GM23338 (cell line): ENCODE results near the gene ABCA7. TPM values are rescaled to one million over a fixed set of nuclear protein-coding genes. Genes with fewer than 3 reads are reported as not detected.

Source experiments
- ATAC-seq: fragments of 200-7000 bp; cut with Tn5 transposase; 3 replicates; pipeline ENCODE4 v1.9.1; 2020
- DNase-seq: peaks from one replicate; pipeline ENCODE4 v3.0.0-alpha.2; 2015; ENCODE audit warnings: low spot score
- H2AFZ ChIP-seq: fragments of 200-600 bp; sonication (generic); 2 replicates; pipeline ENCODE4 v1.8.0; 2016; ENCODE audit warnings: antibody characterized with exemption, mild to moderate bottlenecking, moderate library complexity
- H3F3A ChIP-seq: fragments of 200-600 bp; sonication (generic); replicated peaks from 2 replicates; pipeline ENCODE4 v1.8.0; 2017; ENCODE audit warnings: antibody characterized with exemption, mixed run types, low read depth
- H3K27ac ChIP-seq: fragments of 200-600 bp; sonication (generic); 2 replicates; pipeline ENCODE4 v1.6.1; 2016; ENCODE audit warnings: low read depth
- H3K27me3 ChIP-seq: fragments of 200-600 bp; sonication (generic); 2 replicates; pipeline ENCODE4 v1.8.0; 2016; ENCODE audit warnings: mild to moderate bottlenecking, mixed run types, moderate library complexity; ENCODE audit not compliant: insufficient read depth
- H3K36me3 ChIP-seq: fragments of 200-600 bp; sonication (generic); 2 replicates; pipeline ENCODE4 v1.8.0; 2016; ENCODE audit warnings: mild to moderate bottlenecking; ENCODE audit not compliant: insufficient read depth
- H3K4me1 ChIP-seq: fragments of 200-600 bp; sonication (generic); 2 replicates; pipeline ENCODE4 v1.8.0; 2016; ENCODE audit warnings: mild to moderate bottlenecking, moderate library complexity; ENCODE audit not compliant: insufficient read depth
- H3K4me2 ChIP-seq: fragments of 200-600 bp; sonication (generic); 2 replicates; pipeline ENCODE4 v1.7.1; 2017; ENCODE audit warnings: mixed run types
- H3K4me3 ChIP-seq: fragments of 200-600 bp; sonication (generic); 2 replicates; pipeline ENCODE4 v1.6.1; 2016; ENCODE audit warnings: mixed run types
- H3K79me2 ChIP-seq: fragments of 200-600 bp; sonication (generic); replicated peaks from 2 replicates; pipeline ENCODE4 v1.8.0; 2017; ENCODE audit warnings: mild to moderate bottlenecking; ENCODE audit not compliant: insufficient read depth
- H3K9me2 ChIP-seq: fragments of 200-600 bp; sonication (generic); 2 replicates; pipeline ENCODE4 v1.8.0; 2017; ENCODE audit not compliant: insufficient read depth
- H4K20me1 ChIP-seq: fragments of 200-600 bp; sonication (generic); replicated peaks from 2 replicates; pipeline ENCODE4 v1.8.0; 2017; ENCODE audit warnings: mild to moderate bottlenecking; ENCODE audit not compliant: insufficient read depth
- H3K27ac Mint-ChIP-seq: 2 replicates; pipeline ENCODE4 v1.8.0; 2020; ENCODE audit warnings: inconsistent platforms, mild to moderate bottlenecking, moderate library complexity, mixed read lengths
- H3K27me3 Mint-ChIP-seq: 3 replicates; pipeline ENCODE4 v1.8.0; 2022; ENCODE audit warnings: low read depth, mild to moderate bottlenecking, moderate library complexity, mixed read lengths, inconsistent platforms; ENCODE audit not compliant: insufficient read depth, poor library complexity
- H3K36me3 Mint-ChIP-seq: 3 replicates; pipeline ENCODE4 v1.8.0; 2021; ENCODE audit warnings: low read depth, mild to moderate bottlenecking, inconsistent platforms, moderate library complexity, mixed read lengths
- H3K4me1 Mint-ChIP-seq: 3 replicates; pipeline ENCODE4 v1.8.0; 2020; ENCODE audit warnings: mild to moderate bottlenecking, inconsistent platforms, mixed read lengths
- H3K4me3 Mint-ChIP-seq: 3 replicates; pipeline ENCODE4 v1.8.0; 2021; ENCODE audit warnings: moderate library complexity, mild to moderate bottlenecking, inconsistent platforms, mixed read lengths
- H3K9me3 Mint-ChIP-seq: 3 replicates; pipeline ENCODE4 v1.8.0; 2020; ENCODE audit warnings: moderate library complexity, mild to moderate bottlenecking, inconsistent platforms, mixed read lengths
- CREB1 ChIP-seq: fragments of 250-450 bp; sonication (Bioruptor Pico); IDR thresholded peaks from 2 replicates; pipeline ENCODE4 v1.5.0; 2020; ENCODE audit warnings: low read depth, mild to moderate bottlenecking, moderate library complexity
- EZH2 ChIP-seq: fragments of 200-600 bp; sonication (generic); IDR thresholded peaks from one replicate; pipeline ENCODE4 v1.8.0; 2017; ENCODE audit warnings: antibody characterized with exemption, mild to moderate bottlenecking, low read depth; ENCODE audit not compliant: unreplicated experiment
- EZH2phosphoT487 ChIP-seq: fragments of 200-600 bp; sonication (generic); IDR thresholded peaks from one replicate; pipeline ENCODE4 v1.8.1; 2018; ENCODE audit warnings: antibody characterized with exemption; ENCODE audit not compliant: unreplicated experiment
- JUNB ChIP-seq: IDR thresholded peaks from one replicate; pipeline ENCODE4 v1.6.1; 2016; ENCODE audit warnings: antibody characterized with exemption; ENCODE audit not compliant: unreplicated experiment
- NANOG ChIP-seq: IDR thresholded peaks from 2 replicates; pipeline ENCODE4 v1.6.1; 2016; ENCODE audit warnings: antibody characterized with exemption, borderline replicate concordance
- REST ChIP-seq: IDR thresholded peaks from one replicate; pipeline ENCODE4 v1.6.1; 2018; ENCODE audit warnings: antibody characterized with exemption; ENCODE audit not compliant: unreplicated experiment
- ZNF114 ChIP-seq: fragments of 250-450 bp; sonication (Bioruptor Pico); IDR thresholded peaks from 2 replicates; pipeline ENCODE4 v1.5.0; 2020; ENCODE audit warnings: mild to moderate bottlenecking, moderate library complexity
- ZNF331 ChIP-seq: fragments of 250-450 bp; sonication (Bioruptor Pico); IDR thresholded peaks from 2 replicates; pipeline ENCODE4 v1.5.0; 2020; ENCODE audit warnings: low read depth, mild to moderate bottlenecking, moderate library complexity
- polyA plus RNA-seq: library from polyadenylated mRNA; unstranded; fragments of >200 nt; fragmentation: Nextera tagmentation; extraction: Ambion mirVana; gene quantifications from 2 replicates; pipeline ENCODE4 v1.2.1, GENCODE V29; 2016
- total RNA-seq: library from RNA; depleted of rRNA; stranded (reverse); fragments of >200 nt; shearing (Covaris generic); gene quantifications from 2 replicates; pipeline ENCODE4 v1.2.3, GENCODE V29; 2014
- TF ChIP-seq, protein P1 (sequence below): fragments of 250-450 bp; sonication (Bioruptor Pico); IDR thresholded peaks from 2 replicates; pipeline ENCODE4 v1.5.0; 2020; ENCODE audit warnings: mild to moderate bottlenecking, moderate library complexity
- TF ChIP-seq, protein P2 (sequence below), 2 experiments: fragments of 200-600 bp in 1 of 2; sonication (generic) in 1 of 2; conservative IDR thresholded peaks; 2 replicates each; pipeline versions ENCODE4 v1.5.1 to v1.6.1; 2016 to 2017; ENCODE audit warnings: antibody characterized with exemption in 2 of 2, low read depth in 2 of 2, mild to moderate bottlenecking in 2 of 2, moderate library complexity in 1 of 2
- TF ChIP-seq, protein P3 (sequence below): IDR thresholded peaks from 2 replicates; pipeline ENCODE4 v1.6.1; 2016; ENCODE audit warnings: antibody characterized with exemption

Gene ABCA7
- total and polyA plus RNA-seq, 2 experiments from 2014 or later: 22.2 to 27.4 TPM

- no peaks in the 10 kb centered on the region for H3K4me1 ChIP-seq
- 0 out of 2 replicates have a peak, but pooled peaks cover 3% of the 10 kb centered on the region for H4K20me1 ChIP-seq
Observed at GRCh38 chr19:1073063-1073955, 33.4 kb downstream of the ABCA7 start.

More at GRCh38 chr19:1073063-1073955, 33.4 kb downstream of the ABCA7 start:
- Mint-ChIP-seq H3K27ac (no peak overlapping the region), H3K36me3 (peaks cover 27% of the 10 kb centered on the region), H3K4me3 (no peak overlapping the region), H3K27me3 (peaks cover 14% of the 10 kb centered on the region), H3K4me1 (peaks cover 9% of the 10 kb centered on the region; the same call in 1 of the 3 replicates), H3K9me3 (no peaks in the 10 kb centered on the region)
- DNase-seq (no peak), ATAC-seq (no peak)
- Histone ChIP-seq H3K36me3 (peaks cover 4% of the 10 kb centered on the region; the same call in 1 of the 2 replicates), H3K27ac (no peak overlapping the region), H3K27me3 (0 out of 2 replicates have a peak, but pooled peaks cover 5% of the 10 kb centered on the region), H3K4me2 (no peak overlapping the region), H3K9me2 (no peaks in the 10 kb centered on the region), H3K4me3 (no peak overlapping the region), H2AFZ (no peak overlapping the region), H3F3A (peaks cover 18% of the 10 kb centered on the region), H3K79me2 (0 out of 2 replicates have a peak, but pooled peaks cover 4% of the 10 kb centered on the region)
- TF ChIP-seq, protein P1, sequence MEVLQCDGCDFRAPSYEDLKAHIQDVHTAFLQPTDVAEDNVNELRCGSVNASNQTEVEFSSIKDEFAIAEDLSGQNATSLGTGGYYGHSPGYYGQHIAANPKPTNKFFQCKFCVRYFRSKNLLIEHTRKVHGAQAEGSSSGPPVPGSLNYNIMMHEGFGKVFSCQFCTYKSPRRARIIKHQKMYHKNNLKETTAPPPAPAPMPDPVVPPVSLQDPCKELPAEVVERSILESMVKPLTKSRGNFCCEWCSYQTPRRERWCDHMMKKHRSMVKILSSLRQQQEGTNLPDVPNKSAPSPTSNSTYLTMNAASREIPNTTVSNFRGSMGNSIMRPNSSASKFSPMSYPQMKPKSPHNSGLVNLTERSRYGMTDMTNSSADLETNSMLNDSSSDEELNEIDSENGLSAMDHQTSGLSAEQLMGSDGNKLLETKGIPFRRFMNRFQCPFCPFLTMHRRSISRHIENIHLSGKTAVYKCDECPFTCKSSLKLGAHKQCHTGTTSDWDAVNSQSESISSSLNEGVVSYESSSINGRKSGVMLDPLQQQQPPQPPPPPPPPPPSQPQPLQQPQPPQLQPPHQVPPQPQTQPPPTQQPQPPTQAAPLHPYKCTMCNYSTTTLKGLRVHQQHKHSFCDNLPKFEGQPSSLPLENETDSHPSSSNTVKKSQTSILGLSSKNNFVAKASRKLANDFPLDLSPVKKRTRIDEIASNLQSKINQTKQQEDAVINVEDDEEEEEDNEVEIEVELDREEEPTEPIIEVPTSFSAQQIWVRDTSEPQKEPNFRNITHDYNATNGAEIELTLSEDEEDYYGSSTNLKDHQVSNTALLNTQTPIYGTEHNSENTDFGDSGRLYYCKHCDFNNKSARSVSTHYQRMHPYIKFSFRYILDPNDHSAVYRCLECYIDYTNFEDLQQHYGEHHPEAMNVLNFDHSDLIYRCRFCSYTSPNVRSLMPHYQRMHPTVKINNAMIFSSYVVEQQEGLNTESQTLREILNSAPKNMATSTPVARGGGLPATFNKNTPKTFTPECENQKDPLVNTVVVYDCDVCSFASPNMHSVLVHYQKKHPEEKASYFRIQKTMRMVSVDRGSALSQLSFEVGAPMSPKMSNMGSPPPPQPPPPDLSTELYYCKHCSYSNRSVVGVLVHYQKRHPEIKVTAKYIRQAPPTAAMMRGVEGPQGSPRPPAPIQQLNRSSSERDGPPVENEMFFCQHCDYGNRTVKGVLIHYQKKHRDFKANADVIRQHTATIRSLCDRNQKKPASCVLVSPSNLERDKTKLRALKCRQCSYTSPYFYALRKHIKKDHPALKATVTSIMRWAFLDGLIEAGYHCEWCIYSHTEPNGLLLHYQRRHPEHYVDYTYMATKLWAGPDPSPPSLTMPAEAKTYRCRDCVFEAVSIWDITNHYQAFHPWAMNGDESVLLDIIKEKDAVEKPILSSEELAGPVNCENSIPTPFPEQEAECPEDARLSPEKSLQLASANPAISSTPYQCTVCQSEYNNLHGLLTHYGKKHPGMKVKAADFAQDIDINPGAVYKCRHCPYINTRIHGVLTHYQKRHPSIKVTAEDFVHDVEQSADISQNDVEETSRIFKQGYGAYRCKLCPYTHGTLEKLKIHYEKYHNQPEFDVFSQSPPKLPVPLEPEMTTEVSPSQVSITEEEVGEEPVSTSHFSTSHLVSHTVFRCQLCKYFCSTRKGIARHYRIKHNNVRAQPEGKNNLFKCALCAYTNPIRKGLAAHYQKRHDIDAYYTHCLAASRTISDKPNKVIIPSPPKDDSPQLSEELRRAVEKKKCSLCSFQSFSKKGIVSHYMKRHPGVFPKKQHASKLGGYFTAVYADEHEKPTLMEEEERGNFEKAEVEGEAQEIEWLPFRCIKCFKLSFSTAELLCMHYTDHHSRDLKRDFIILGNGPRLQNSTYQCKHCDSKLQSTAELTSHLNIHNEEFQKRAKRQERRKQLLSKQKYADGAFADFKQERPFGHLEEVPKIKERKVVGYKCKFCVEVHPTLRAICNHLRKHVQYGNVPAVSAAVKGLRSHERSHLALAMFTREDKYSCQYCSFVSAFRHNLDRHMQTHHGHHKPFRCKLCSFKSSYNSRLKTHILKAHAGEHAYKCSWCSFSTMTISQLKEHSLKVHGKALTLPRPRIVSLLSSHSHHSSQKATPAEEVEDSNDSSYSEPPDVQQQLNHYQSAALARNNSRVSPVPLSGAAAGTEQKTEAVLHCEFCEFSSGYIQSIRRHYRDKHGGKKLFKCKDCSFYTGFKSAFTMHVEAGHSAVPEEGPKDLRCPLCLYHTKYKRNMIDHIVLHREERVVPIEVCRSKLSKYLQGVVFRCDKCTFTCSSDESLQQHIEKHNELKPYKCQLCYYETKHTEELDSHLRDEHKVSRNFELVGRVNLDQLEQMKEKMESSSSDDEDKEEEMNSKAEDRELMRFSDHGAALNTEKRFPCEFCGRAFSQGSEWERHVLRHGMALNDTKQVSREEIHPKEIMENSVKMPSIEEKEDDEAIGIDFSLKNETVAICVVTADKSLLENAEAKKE (CRISPR knock-in tag): no peak
- no peak for TF ChIP-seq JUNB
- no peak for TF ChIP-seq EZH2phosphoT487
- TF ChIP-seq EZH2: no peak
- no peak for TF ChIP-seq NANOG
- no peak for TF ChIP-seq CREB1 (CRISPR knock-in tag)
- TF ChIP-seq ZNF331 (CRISPR knock-in tag): no peak
- TF ChIP-seq, protein P2, sequence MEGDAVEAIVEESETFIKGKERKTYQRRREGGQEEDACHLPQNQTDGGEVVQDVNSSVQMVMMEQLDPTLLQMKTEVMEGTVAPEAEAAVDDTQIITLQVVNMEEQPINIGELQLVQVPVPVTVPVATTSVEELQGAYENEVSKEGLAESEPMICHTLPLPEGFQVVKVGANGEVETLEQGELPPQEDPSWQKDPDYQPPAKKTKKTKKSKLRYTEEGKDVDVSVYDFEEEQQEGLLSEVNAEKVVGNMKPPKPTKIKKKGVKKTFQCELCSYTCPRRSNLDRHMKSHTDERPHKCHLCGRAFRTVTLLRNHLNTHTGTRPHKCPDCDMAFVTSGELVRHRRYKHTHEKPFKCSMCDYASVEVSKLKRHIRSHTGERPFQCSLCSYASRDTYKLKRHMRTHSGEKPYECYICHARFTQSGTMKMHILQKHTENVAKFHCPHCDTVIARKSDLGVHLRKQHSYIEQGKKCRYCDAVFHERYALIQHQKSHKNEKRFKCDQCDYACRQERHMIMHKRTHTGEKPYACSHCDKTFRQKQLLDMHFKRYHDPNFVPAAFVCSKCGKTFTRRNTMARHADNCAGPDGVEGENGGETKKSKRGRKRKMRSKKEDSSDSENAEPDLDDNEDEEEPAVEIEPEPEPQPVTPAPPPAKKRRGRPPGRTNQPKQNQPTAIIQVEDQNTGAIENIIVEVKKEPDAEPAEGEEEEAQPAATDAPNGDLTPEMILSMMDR (conservative IDR thresholded peaks at IDR 0.05; ENCODE audit: low read depth in 2 of 2): no peak
- TF ChIP-seq, protein P3, sequence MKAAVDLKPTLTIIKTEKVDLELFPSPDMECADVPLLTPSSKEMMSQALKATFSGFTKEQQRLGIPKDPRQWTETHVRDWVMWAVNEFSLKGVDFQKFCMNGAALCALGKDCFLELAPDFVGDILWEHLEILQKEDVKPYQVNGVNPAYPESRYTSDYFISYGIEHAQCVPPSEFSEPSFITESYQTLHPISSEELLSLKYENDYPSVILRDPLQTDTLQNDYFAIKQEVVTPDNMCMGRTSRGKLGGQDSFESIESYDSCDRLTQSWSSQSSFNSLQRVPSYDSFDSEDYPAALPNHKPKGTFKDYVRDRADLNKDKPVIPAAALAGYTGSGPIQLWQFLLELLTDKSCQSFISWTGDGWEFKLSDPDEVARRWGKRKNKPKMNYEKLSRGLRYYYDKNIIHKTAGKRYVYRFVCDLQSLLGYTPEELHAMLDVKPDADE: no peak
- no peak for TF ChIP-seq ZNF114 (CRISPR knock-in tag)
- no peak for TF ChIP-seq REST
